Measurements from ENCODE around the gene ZNF25. TPM values are rescaled to one million over a fixed set of nuclear protein-coding genes. Genes with fewer than 3 reads are reported as not detected.

ZNF25 gene
- total and polyA plus RNA-seq, 2 of the 4 experiments (the other 2 are of a cell fraction) = 5.1 to 9.5 TPM

- DNase-seq (no peak), ATAC-seq (ENCODE audit: low read depth) (no peak)
- no peak overlapping the region for H3K14ac ChIP-seq (replicated peaks; ENCODE audit: low read depth, low read length)
- H2BK5ac ChIP-seq (ENCODE audit: low read depth, low read length, poor library complexity, severe bottlenecking) = no peak overlapping the region
- no peaks in the 10 kb centered on the region for H3K9me1 ChIP-seq (ENCODE audit: insufficient read depth, low read length)
- no peak overlapping the region for H2AFZ ChIP-seq (replicated peaks; ENCODE audit: low read length, poor library complexity)
- no peak overlapping the region for H3K18ac ChIP-seq (ENCODE audit: low read depth, low read length)
- no peak overlapping the region for H2AK9ac ChIP-seq (replicated peaks; ENCODE audit: low read depth, low read length, poor library complexity)
- H3K4ac ChIP-seq (ENCODE audit: low read depth, low read length) = no peak overlapping the region
- H4K5ac ChIP-seq (ENCODE audit: low read depth, low read length) = no peak overlapping the region
- no peak overlapping the region for H4K91ac ChIP-seq (ENCODE audit: insufficient read depth, low read depth, low read length)
- in situ Hi-C loops (cut with MboI; ENCODE audit: low sequenced_read_pairs) (no loop called here), intact Hi-C loops (cut with micrococcal nuclease) (no loop called here), dilution Hi-C loops (cut with HindIII; ENCODE audit: low sequenced_read_pairs, unreplicated experiment) (no loop called here)
- peaks cover 2% of the 10 kb centered on the region; the same call in 1 of the 2 replicates for H3K9me3 ChIP-seq (ENCODE audit: control insufficient read depth, insufficient read depth, low read length)
- BruUV-seq (replicated peaks) = no TSS peak
- no peak overlapping the region for H3K23ac ChIP-seq (ENCODE audit: low read depth, low read length)
- no peak overlapping the region for H3K27ac ChIP-seq (ENCODE audit: insufficient read depth, low read length)
- TF ChIP-seq CHD1 (IDR thresholded peaks at IDR 0.05; ENCODE audit: low read depth, low read length) = no peak
- TF ChIP-seq RFX5 (IDR thresholded peaks at IDR 0.05; ENCODE audit: low read depth, low read length) = no peak
- no peak for TF ChIP-seq NFE2L2 (IDR thresholded peaks at IDR 0.05; ENCODE audit: low read depth, low read length)
- no peak for TF ChIP-seq MAZ (IDR thresholded peaks at IDR 0.05; ENCODE audit: borderline replicate concordance, low read depth, low read length)
- TF ChIP-seq CEBPB (IDR thresholded peaks at IDR 0.05; ENCODE audit: low read depth, low read length) = no peak
- TF ChIP-seq POLR2A (IDR thresholded peaks at IDR 0.05; ENCODE audit: low read depth, low read length) = no peak
- TF ChIP-seq CTCF (conservative IDR thresholded peaks at IDR 0.05; ENCODE audit: low read depth, low read length) = no peak
- no peak overlapping the region for H2AK5ac ChIP-seq (ENCODE audit: low read depth, low read length)
- H2BK15ac ChIP-seq (ENCODE audit: low read depth, low read length) = no peak overlapping the region
- no peak overlapping the region for H2BK20ac ChIP-seq (ENCODE audit: low read depth, low read length)
- no peaks in the 10 kb centered on the region for H4K20me1 ChIP-seq (ENCODE audit: insufficient read depth, low read length)
- no peak overlapping the region for H3K9ac ChIP-seq (ENCODE audit: low read depth, low read length)
- WGBS, 2 experiments (ENCODE audit: extremely low coverage in 2 of 2, insufficient read length in 1 of 2) = no CpG with 5 or more reads among the region's 3 CpGs
- peaks cover 11% of the 10 kb centered on the region for H3K36me3 ChIP-seq (ENCODE audit: control insufficient read depth, insufficient read depth, low read length)
- no peak overlapping the region for H3K4me2 ChIP-seq (ENCODE audit: low read depth, low read length)
- H3K4me1 ChIP-seq (ENCODE audit: control insufficient read depth, insufficient read depth, low read length) = no peaks in the 10 kb centered on the region
- ChIA-PET CTCF (no interaction called here), POLR2A (ENCODE audit: unreplicated experiment) (no interaction called here)
- H4K8ac ChIP-seq (ENCODE audit: low read depth in 2 of 2, low read length in 2 of 2) = no peak overlapping the region
- H3K4me3 ChIP-seq (ENCODE audit: insufficient read depth, low read depth, low read length) = no peak overlapping the region
- H3K79me1 ChIP-seq (ENCODE audit: low read depth in 1 of 2, low read length in 2 of 2) = no peaks in the 10 kb centered on the region
- no peak overlapping the region for H2BK120ac ChIP-seq (ENCODE audit: low read depth, low read length)
- H3K27me3 ChIP-seq (ENCODE audit: control insufficient read depth, insufficient read depth, low read length) = no peaks in the 10 kb centered on the region
- no peak overlapping the region for H3K56ac ChIP-seq (ENCODE audit: extremely low read depth, insufficient read depth, low read length)
These were observed 23.5 kb downstream of the ZNF25 start for GRCh38 chr10:37952926-37953325.
